Endometrium (tissue), 2 donors: ENCODE measurements around the gene ARFGAP3.

Experiments
- FAIRE-seq: peaks from 2 replicates; lab custom pipeline; 2012; peaks lifted over from hg19 to GRCh38; lab: Jason Lieb, UNC
- donor health status: control.
- donor health status: control.

Gene ARFGAP3

GRCh38 chr22:42820045-42820763 lies 36.9 kb downstream of the ARFGAP3 start:
- FAIRE-seq: no peak

GRCh38 chr22:42819412-42820044 lies 37.5 kb downstream of the ARFGAP3 start:
- FAIRE-seq: no peak

- FAIRE-seq: no peak
Measured at GRCh38 chr22:42817556-42817955, 39.5 kb downstream of the ARFGAP3 start.

- no peak for FAIRE-seq
Measured at GRCh38 chr22:42816336-42816735, 40.7 kb downstream of the ARFGAP3 start.

- no peak for FAIRE-seq
Measured at GRCh38 chr22:42814616-42815015, 42.5 kb downstream of the ARFGAP3 start.

- FAIRE-seq: no peak
Measured at GRCh38 chr22:42814215-42814614, 42.9 kb downstream of the ARFGAP3 start.

GRCh38 chr22:42813501-42813900 lies 43.6 kb downstream of the ARFGAP3 start:
- FAIRE-seq: no peak

GRCh38 chr22:42811459-42811858 lies 45.6 kb downstream of the ARFGAP3 start:
- FAIRE-seq: no peak

- FAIRE-seq: no peak
Measured at GRCh38 chr22:42808521-42808920, 48.6 kb downstream of the ARFGAP3 start.

GRCh38 chr22:42807185-42807584 lies 49.9 kb downstream of the ARFGAP3 start:
- FAIRE-seq: no peak

- no peak for FAIRE-seq
Measured at GRCh38 chr22:42805998-42806830, 50.9 kb downstream of the ARFGAP3 start.

- FAIRE-seq: no peak
Measured at GRCh38 chr22:42805016-42805997, 51.8 kb downstream of the ARFGAP3 start.

- no peak for FAIRE-seq
Measured at GRCh38 chr22:42803389-42803788, 53.7 kb downstream of the ARFGAP3 start.

GRCh38 chr22:42801252-42802080 lies 55.6 kb downstream of the ARFGAP3 start:
- no peak for FAIRE-seq

- no peak for FAIRE-seq
Measured at GRCh38 chr22:42800451-42801251, 56.4 kb downstream of the ARFGAP3 start.

GRCh38 chr22:42799461-42800405 lies 57.3 kb downstream of the ARFGAP3 start:
- no peak for FAIRE-seq

- no peak for FAIRE-seq
Measured at GRCh38 chr22:42799061-42799460, 58.0 kb downstream of the ARFGAP3 start.

GRCh38 chr22:42797011-42797410 lies 60.1 kb downstream of the ARFGAP3 start:
- peak; percentile 18 for FAIRE-seq

GRCh38 chr22:42796081-42796480 lies 61.0 kb downstream of the ARFGAP3 start:
- FAIRE-seq: no peak
